GM21381 (cell line): ENCODE results near the gene AIFM2.
"Not testable (repeated sequence)": the region's sequence is repeated elsewhere in the genome, so short reads cannot be mapped to it uniquely, and the experiment has no call there.

Experiments
- ATAC-seq: cut with Tn5 transposase; IDR thresholded peaks from one replicate; pipeline ENCODE4 v1.9.1; 2021; ENCODE audit warnings: mild to moderate bottlenecking, moderate library complexity; ENCODE audit not compliant: unreplicated experiment

Gene AIFM2

DNA sequence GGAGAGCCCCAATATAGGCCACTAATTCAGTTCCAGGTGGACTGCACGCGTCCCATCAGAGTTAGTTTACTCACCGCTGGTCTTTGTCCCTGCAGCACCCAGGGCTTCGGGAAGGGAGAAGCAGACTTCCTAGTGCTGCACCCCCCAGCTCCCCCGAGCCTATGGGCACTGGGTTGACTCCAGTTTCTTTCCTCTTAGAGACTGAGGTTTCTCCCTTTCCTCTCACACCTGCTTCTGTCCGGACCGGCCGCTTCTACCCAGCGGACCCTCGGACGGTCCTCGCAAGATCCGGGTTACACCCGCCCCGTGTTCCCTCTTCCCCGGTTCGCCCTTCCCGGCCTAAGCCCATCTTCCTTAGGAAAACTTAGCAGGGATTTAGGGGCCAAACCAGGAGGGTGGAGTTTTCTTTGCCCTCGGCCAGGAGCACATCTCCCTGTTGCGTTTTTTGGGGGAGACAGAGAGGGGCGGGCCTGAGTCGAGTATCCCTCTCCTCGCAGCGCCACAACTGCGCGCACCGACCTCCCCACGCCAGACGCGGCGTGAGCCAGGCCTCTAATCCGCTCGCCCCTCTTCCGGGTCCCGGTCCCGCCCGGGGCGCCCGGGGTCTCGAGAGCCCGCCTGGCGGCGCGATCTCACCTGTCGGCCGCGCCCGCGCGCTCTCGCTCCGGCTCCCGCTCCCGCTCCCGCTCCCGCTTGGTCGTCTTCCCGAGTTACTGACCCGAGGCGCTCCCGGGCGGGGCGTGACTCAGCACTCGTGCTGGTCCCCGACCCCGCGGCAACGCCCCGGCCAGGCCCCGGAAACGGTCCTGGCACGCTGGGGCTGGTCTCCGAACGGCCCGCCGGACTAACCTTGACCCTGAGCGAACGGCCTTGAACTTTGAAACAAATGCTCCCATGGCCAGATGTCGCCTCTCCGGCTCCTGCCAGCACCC is at the start of gene AIFM2:
Gene AIFM2 (minus strand): TSS at position 728 of the 932 bp plus-strand sequence. CDS start 8,741 bp downstream, outside the sequence.
- ATAC-seq, result peak; percentile 89

DNA sequence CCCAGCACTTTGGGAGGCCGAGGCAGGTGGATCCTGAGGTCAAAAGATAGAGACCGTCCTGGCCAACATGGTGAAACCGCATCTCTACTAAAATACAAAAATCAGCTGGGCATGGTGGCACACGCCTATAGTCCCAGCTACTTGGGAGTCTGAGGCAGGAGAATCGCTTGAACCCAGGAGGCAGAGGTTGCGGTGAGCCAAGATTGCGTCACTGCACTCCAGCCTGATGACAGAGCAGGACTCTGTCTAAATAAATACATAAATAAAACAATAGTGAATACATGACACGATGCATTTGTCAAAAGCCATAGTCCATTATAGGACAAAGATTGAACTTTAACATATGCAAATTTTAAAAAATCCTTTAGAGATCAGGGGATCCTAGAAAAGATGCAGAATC is 46.6 kb upstream of the AIFM2 start:
- not testable (repeated sequence) for ATAC-seq

- ATAC-seq, result no peak
Observed at GRCh38 chr10:70178139-70178725, 45.6 kb upstream of the AIFM2 start.

- no peak for ATAC-seq
Observed at GRCh38 chr10:70176441-70176840, 43.8 kb upstream of the AIFM2 start.

DNA sequence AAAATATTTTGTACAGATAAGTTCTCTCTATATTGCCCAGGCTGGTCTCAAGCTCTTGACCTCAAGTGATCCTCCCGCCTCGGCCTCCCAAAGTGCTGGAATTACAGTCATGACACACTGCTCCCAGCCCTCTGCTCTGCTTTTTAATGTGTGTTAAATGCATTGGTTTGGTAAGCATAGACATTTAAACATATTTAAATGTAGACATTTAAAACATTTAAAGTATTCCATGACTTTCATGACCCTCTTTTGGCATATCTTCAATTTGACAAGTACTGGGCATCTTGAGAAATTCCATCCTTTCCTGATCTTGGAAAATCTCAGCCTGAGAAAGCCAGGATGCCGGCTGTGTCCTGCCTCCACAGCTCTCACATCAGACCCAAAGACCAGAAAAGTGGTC is 42.9 kb upstream of the AIFM2 start:
- no peak for ATAC-seq

- ATAC-seq, result no peak
Observed at GRCh38 chr10:70174058-70174741, 41.6 kb upstream of the AIFM2 start.

DNA sequence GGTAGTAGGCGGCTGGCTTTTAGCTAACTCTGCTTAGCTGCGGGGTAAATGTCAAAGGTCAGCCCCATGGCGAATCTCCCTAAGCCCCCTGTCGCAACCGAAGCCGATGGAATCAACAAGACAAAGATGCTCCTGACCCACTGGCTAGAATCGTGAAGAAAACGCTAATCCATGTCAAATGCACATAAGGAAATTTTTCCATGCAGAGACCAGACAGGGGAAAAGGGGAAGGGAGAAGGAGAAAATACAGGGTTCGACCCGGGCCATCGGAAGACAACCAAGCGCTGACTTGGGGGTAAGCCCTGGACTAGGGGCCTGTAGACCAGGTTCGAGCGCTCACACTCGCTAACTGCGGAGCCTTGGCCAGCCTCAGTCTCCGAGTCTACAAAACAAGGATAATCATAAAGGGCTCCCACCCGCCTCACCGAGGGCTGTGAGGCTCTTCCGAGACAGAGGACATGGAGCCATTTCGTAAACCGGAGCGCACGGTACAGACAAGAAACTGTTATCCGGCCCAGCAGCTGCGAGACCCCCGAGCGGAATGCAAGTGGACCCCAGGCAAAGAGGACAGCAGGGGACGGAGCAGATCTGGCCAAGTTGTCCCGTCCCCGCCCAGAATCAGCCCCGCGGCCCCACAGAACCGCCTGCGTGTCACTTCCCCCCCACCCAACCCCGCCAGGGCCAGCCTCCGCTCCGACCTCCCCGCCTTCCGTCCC is 37.2 kb upstream of the AIFM2 start:
- ATAC-seq, result no peak

- no peak for ATAC-seq
Observed at GRCh38 chr10:70169011-70169410, 36.4 kb upstream of the AIFM2 start.

- ATAC-seq, result no peak
Observed at GRCh38 chr10:70167246-70167645, 34.6 kb upstream of the AIFM2 start.

- ATAC-seq, result no peak
Observed at GRCh38 chr10:70166394-70166793, 33.8 kb upstream of the AIFM2 start.

DNA sequence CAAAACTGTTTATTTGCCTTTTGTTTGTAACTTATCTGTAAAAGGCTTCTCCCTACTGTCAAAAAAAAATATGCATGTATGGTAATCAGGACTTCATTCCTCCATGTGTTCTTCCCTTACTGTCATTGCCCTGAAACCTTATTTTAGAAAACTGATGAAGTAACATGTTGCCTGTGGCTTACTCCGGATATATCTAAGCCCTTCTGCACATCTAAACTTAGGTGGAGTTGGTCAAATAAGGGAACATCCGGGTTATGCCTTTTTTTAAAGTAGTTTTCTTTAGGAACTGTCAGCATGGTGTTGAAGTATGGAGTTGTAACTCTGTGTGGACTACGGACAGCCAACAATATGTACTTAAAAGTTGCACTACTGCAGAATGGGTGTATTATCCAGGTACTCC is 31.5 kb upstream of the AIFM2 start:
- no peak for ATAC-seq

DNA sequence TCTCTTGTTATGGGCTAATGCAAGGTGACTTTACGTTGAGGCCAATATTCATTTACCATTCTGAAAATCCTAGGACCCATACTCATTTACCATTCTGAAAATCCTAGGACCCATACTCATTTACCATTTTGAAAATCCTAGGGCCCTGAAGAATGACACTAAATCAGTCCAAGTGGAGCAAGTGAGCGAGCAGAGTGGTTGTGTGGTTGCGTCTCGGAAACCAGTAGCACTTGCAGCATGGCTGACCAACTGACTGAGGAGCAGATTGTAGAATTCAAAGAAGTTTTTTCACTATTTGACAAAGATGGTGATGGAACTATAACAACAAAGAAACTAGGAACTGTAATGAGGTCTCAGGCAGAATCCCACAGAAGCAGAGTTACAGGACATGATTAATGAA is 30.8 kb upstream of the AIFM2 start:
- no peak for ATAC-seq

GRCh38 chr10:70162892-70163201 is 30.2 kb upstream of the AIFM2 start:
- ATAC-seq, result peak; percentile 92

- peak; percentile 24 for ATAC-seq
Observed at GRCh38 chr10:70162151-70162891, 29.7 kb upstream of the AIFM2 start.

- no peak for ATAC-seq
Observed at GRCh38 chr10:70160798-70161197, 28.2 kb upstream of the AIFM2 start.

GRCh38 chr10:70159366-70159765 is 26.7 kb upstream of the AIFM2 start:
- ATAC-seq, result not testable (repeated sequence)

DNA sequence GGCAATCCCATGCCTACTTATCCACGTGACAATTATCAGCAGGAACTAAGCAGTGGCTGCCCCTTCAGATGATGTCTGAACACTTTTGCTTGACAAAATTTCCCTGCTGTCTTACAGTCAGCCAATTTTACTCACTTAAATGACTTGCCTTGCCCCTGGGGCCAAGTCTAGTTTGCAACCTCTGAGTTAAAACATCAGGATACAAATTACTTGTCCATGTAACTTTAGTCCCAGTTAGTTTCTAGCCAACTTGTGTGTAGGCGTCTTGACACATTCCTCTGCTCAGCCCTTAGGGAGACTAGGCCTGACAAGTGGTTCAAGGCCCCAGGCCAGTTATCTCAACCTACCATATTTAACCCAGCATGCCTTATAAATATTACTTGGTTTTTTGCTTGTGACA is 25.5 kb upstream of the AIFM2 start:
- no peak for ATAC-seq

- no peak for ATAC-seq
Observed at GRCh38 chr10:70155255-70155838, 22.7 kb upstream of the AIFM2 start.

DNA sequence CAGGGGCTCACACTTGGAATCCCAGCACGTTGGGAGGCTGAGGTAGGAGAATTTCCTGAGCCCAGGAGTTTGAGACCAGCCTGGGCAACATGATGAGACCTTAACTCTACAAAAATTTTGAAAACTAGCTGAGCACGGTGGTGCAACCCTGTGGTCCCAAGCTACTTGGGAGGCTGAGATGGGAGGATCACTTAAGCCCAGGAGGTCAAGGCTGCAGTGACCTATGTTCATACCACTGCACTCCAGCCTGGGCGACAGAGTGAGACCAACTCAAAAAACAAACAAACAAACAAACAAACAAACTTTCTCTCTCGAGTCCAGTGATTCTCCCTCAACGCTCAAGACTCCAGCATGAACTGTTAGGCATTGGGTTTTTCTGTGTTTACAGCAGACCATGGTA is 15.9 kb upstream of the AIFM2 start:
- ATAC-seq, result no peak

DNA sequence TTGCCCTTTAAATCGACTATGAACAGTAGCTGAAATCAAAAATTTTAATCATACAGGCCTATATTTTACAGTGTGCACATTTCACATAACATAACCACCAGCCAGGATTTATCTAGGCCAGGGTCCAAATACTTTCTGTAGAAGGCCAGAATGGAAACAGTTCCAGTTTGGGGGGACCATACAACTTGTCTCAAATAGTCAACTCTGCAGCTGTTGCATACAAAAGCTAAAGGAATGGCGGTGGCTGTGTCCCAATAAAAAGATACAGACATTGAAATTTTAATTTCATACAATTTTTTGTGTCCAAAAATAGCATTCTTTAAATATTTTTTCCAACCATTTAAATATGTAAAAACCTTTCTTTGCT is 14.6 kb upstream of the AIFM2 start:
- ATAC-seq, result no peak
